GM12878 (cell line): Measurements from ENCODE around the gene ARHGEF38. TPM values are rescaled to one million over a fixed set of nuclear protein-coding genes. Genes with fewer than 3 reads are reported as not detected.

Source experiments
- ATAC-seq: fragments of 200-7000 bp; cut with Tn5 transposase; 3 replicates; pipeline ENCODE4 v1.9.1; 2020; ENCODE audit warnings: mild to moderate bottlenecking, moderate library complexity
- BruUV-seq: library from RNA; stranded (reverse); fragments of 400-500 nt; replicated peaks from 2 replicates; lab custom pipeline; 2021; lab: Mats Ljungman, UMichigan
- CTCF ChIA-PET: fragments of 300-600 bp; sonication (Branson Sonifier 250); formaldehyde crosslinking; extraction: SDS; loops from one replicate; lab custom pipeline; 2021; ENCODE audit warnings: inconsistent platforms; lab: Yijun Ruan, JAX
- POLR2A ChIA-PET: fragments of 350-600 bp; formaldehyde crosslinking; extraction: SDS; loops from one replicate; lab custom pipeline; 2021; ENCODE audit warnings: inconsistent platforms; lab: Charles Lee
- RAD21 ChIA-PET: fragments of 300-600 bp; sonication (Branson Sonifier 250); formaldehyde crosslinking; loops from one replicate; lab custom pipeline; 2023; ENCODE audit warnings: antibody characterized with exemption; ENCODE audit not compliant: unreplicated experiment; lab: Charles Lee
- SMC1A ChIA-PET: fragments of 300-600 bp; sonication (Branson Sonifier 250); formaldehyde crosslinking; loops from one replicate; lab custom pipeline; 2023; ENCODE audit not compliant: unreplicated experiment, uncharacterized antibody; lab: Charles Lee
- DNase-seq: peaks from one replicate; pipeline ENCODE4 v3.0.0-alpha.2; 2011; ENCODE audit warnings: low read depth, low spot score
- FAIRE-seq: peaks from 3 replicates; lab custom pipeline; 2011; peaks lifted over from hg19 to GRCh38; lab: Jason Lieb, UNC
- H2AFZ ChIP-seq: 2 replicates; pipeline ENCODE4 v1.6.0; 2011; ENCODE audit warnings: low read depth, low read length, control low read depth; ENCODE audit not compliant: control insufficient read depth
- H3K27ac ChIP-seq: 2 replicates; pipeline ENCODE4 v1.5.1; 2011; ENCODE audit warnings: control low read depth; ENCODE audit not compliant: control insufficient read depth, insufficient read depth
- H3K27me3 ChIP-seq, 2 experiments: replicated peaks in 1 of 2; 2 replicates each; pipeline versions ENCODE4 v1.6.0 to v1.6.1; 2011; ENCODE audit warnings: low read length in 1 of 2; ENCODE audit not compliant: control insufficient read depth in 2 of 2, insufficient read depth in 2 of 2
- H3K36me3 ChIP-seq, 2 experiments: 2 replicates each; pipeline ENCODE4 v1.5.1; 2011; ENCODE audit warnings: low read length in 1 of 2; ENCODE audit not compliant: control insufficient read depth in 2 of 2, insufficient read depth in 2 of 2
- H3K4me1 ChIP-seq: 2 replicates; pipeline ENCODE4 v1.6.1; 2011; ENCODE audit warnings: mild to moderate bottlenecking, low read length, moderate library complexity, mixed read lengths; ENCODE audit not compliant: control insufficient read depth, insufficient read depth
- H3K4me2 ChIP-seq: 2 replicates; pipeline ENCODE4 v1.6.0; 2011; ENCODE audit warnings: control low read depth; ENCODE audit not compliant: control insufficient read depth, insufficient read depth
- H3K4me3 ChIP-seq: fragments of 200-600 bp; sonication (generic); 2 replicates; pipeline ENCODE4 v1.5.1; 2016
- H3K79me2 ChIP-seq: 2 replicates; pipeline ENCODE4 v1.6.0; 2011; ENCODE audit warnings: low read length; ENCODE audit not compliant: control insufficient read depth, insufficient read depth
- H3K9ac ChIP-seq: 2 replicates; pipeline ENCODE4 v1.8.0; 2011; ENCODE audit warnings: low read length, control low read depth, mixed read lengths; ENCODE audit not compliant: control insufficient read depth, insufficient read depth
- H3K9me3 ChIP-seq: replicated peaks from 3 replicates; pipeline ENCODE4 v1.5.1; 2011; ENCODE audit warnings: mild to moderate bottlenecking, low read length; ENCODE audit not compliant: control insufficient read depth, insufficient read depth
- H4K20me1 ChIP-seq: 2 replicates; pipeline ENCODE4 v1.6.0; 2011; ENCODE audit not compliant: control insufficient read depth, insufficient read depth
- BMI1 ChIP-seq: fragments of 450-650 bp; IDR thresholded peaks from 2 replicates; pipeline ENCODE4 v1.6.1; 2016; ENCODE audit warnings: mild to moderate bottlenecking, moderate library complexity, borderline replicate concordance
- EP300 ChIP-seq, 2 experiments: fragments of 150-350 bp in 1 of 2; IDR thresholded peaks; 2 replicates each; pipeline ENCODE4 v1.6.1; 2011 to 2012; ENCODE audit warnings: low read depth in 2 of 2, low read length in 2 of 2, borderline replicate concordance in 1 of 2, improper control_type of control experiment in 1 of 2, inconsistent platforms in 1 of 2; ENCODE audit not compliant: control insufficient read depth in 1 of 2
- JUNB ChIP-seq: IDR thresholded peaks from 2 replicates; pipeline ENCODE4 v1.6.1; 2016; ENCODE audit warnings: antibody characterized with exemption, mild to moderate bottlenecking
- KLF5 ChIP-seq: fragments of 450-650 bp; IDR thresholded peaks from 2 replicates; pipeline ENCODE4 v1.6.1; 2014; ENCODE audit warnings: mild to moderate bottlenecking; ENCODE audit not compliant: partially characterized antibody
- MEF2A ChIP-seq: IDR thresholded peaks from 2 replicates; pipeline ENCODE4 v1.6.1; 2011; ENCODE audit warnings: low read depth, mild to moderate bottlenecking, low read length, moderate library complexity; ENCODE audit not compliant: insufficient read depth
- MXI1 ChIP-seq: fragments of 150-350 bp; IDR thresholded peaks from 2 replicates; pipeline ENCODE4 v1.6.1; 2011; ENCODE audit warnings: low read depth, mild to moderate bottlenecking, inconsistent platforms, low read length, improper control_type of control experiment
- NBN ChIP-seq: fragments of 450-650 bp; IDR thresholded peaks from 2 replicates; pipeline ENCODE4 v1.6.1; 2016
- RELA ChIP-seq: fragments of 450-650 bp; IDR thresholded peaks from 2 replicates; pipeline ENCODE4 v1.8.0; 2014; ENCODE audit warnings: borderline replicate concordance; ENCODE audit not compliant: partially characterized antibody
- RUNX3 ChIP-seq: IDR thresholded peaks from 2 replicates; pipeline ENCODE4 v1.6.1; 2012; ENCODE audit warnings: low read length, inconsistent platforms
- SREBF2 ChIP-seq: IDR thresholded peaks from 2 replicates; pipeline ENCODE4 v1.6.1; 2012; ENCODE audit warnings: mild to moderate bottlenecking, low read length
- ZNF217 ChIP-seq: fragments of 450-650 bp; IDR thresholded peaks from 2 replicates; pipeline ENCODE4 v1.6.1; 2017; ENCODE audit warnings: antibody characterized with exemption, mild to moderate bottlenecking
- ZNF24 ChIP-seq: fragments of 450-650 bp; IDR thresholded peaks from 2 replicates; pipeline ENCODE4 v1.6.1; 2017; ENCODE audit warnings: antibody characterized with exemption, mild to moderate bottlenecking
- WGBS: methylation state at CpG from one replicate; pipeline ENCODE4 v1.1.6; 2016; ENCODE audit warnings: low lambda C conversion rate; ENCODE audit not compliant: insufficient replicate concordance, insufficient coverage; ENCODE audit errors: missing lambda C conversion rate; 5-methylcytosine and 5-hydroxymethylcytosine counted together
- in situ Hi-C: fragments of 300-500 bp; cut with MboI; formaldehyde crosslinking; loops from 9 replicates; pipeline ENCODE4 v1.14.3; 2018; ENCODE audit warnings: mixed read lengths
- intact Hi-C: fragments of 100-400 bp; cut with micrococcal nuclease; formaldehyde crosslinking; loops from one replicate; pipeline ENCODE4 v1.14.2; 2022; ENCODE audit not compliant: unreplicated experiment
- polyA plus RNA-seq, 11 experiments: library from polyadenylated mRNA; depleted of rRNA in 4 of 11; unstranded in 6 of 11; stranded (reverse) in 5 of 11; fragments of >200 nt; fragmentation: Nextera tagmentation in 4 of 11; fragmentation: Illumina TruSeq in 1 of 11; extraction: Ambion mirVana in 4 of 11; extraction: Trizol in 1 of 11; gene quantifications; 1 replicate in 1 of 11; 2 replicates in 10 of 11; pipeline versions ENCODE4 v1.2.1 to v1.2.3, GENCODE V29; 2011 to 2016; ENCODE audit warnings: inconsistent platforms in 2 of 11, missing spikeins in 2 of 11, low read depth in 1 of 11
- total RNA-seq, 4 experiments: library from RNA; depleted of rRNA in 3 of 4; stranded (reverse); fragments of >200 nt in 3 of 4; fragmentation: Illumina TruSeq in 1 of 4; extraction: Trizol in 1 of 4; gene quantifications; 2 replicates each; pipeline versions ENCODE4 v1.2.1 to v1.2.3, GENCODE V29; 2013 to 2021
- TF ChIP-seq, protein P1 (sequence below): fragments of 450-650 bp; conservative IDR thresholded peaks from 2 replicates; pipeline ENCODE4 v1.6.1; 2017; ENCODE audit warnings: mild to moderate bottlenecking, moderate library complexity
- TF ChIP-seq, protein P2 (sequence below): fragments of 450-650 bp; IDR thresholded peaks from 2 replicates; pipeline ENCODE4 v1.6.1; 2016; ENCODE audit warnings: mild to moderate bottlenecking
- TF ChIP-seq, protein P3 (sequence below): IDR thresholded peaks from 2 replicates; pipeline ENCODE4 v1.6.1; 2012; ENCODE audit warnings: mild to moderate bottlenecking, low read depth, low read length

Gene ARHGEF38
- total and polyA plus RNA-seq, 10 of the 15 experiments (the other 5 are each of a cell fraction or from before 2014, with no cell fraction given) = 0.01 to 1.1 (median 0.09) TPM; not detected in 2

DNA sequence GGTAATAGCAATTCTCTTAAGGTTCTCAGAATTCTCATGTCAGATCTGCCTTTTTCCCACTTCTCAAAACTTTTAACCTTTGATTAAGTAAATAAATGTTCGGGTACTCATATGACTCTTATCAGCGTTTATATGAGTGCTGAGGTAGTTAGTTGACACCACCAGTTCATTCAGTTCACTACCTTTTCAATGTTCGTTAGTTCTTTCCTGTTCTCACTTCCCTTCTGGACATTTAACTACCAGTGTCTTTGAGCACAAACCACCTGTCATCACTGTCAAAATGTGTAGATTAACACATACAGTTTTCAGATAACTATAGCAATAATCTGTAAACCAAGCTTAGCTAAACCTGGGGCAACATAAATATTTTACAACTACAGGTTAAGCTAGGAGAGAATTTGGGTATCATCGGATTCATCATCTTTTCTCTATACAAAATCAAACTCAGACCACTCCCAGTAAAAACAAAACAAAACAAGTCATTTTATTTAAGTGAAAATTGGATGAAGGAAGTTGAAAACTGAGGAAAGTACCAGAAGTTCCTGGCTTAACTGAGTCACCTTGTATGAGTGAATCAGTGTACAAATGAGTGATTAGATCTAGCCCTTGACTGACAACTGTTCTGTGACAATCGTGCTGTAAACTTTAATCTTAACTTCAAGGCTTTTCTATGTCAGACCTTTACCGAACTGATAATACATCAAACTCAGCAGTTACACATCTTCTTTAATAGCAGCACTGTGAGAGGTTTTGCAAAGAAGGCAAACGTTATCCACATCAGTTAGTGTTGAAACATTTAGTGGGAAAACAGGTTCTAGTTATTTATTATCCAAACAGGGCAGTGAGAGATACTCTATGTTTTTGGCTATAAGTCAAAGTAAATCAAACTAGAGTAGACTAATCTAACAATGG lies 41.9 kb downstream of the ARHGEF38 start:
- ChIA-PET RAD21 (interaction anchor here (1.0 to 2.2 kb wide), 5 partner anchors 10 to 43 kb away, joined by 4 to 8 read pairs (median 4); no protein-coding TSS in a partner anchor), POLR2A (interaction anchor here (1.7 kb wide), 1 partner anchor 9 kb away, joined by 5 read pairs; no protein-coding TSS in a partner anchor), CTCF (interaction anchor here (0.7 to 2.3 kb wide), 4 partner anchors 9 to 121 kb away, joined by 3 to 8 read pairs (median 4); no protein-coding TSS in a partner anchor), SMC1A (interaction anchor here (0.6 to 4.7 kb wide), 10 partner anchors 9 to 616 kb away, joined by 3 to 33 read pairs (median 4); no protein-coding TSS in a partner anchor)
- in situ Hi-C loops (no loop called here), intact Hi-C loops (loop anchor here (1.0 to 5.0 kb wide), 5 partner anchors 38 to 287 kb away; no protein-coding TSS in a partner anchor)
- Histone ChIP-seq H3K4me3 (peak overlapping the region; percentile 47), H3K9ac (no peak overlapping the region; the same call in 1 of the 2 replicates), H4K20me1 (no peaks in the 10 kb centered on the region), H3K4me2 (peak overlapping the region; percentile 69), H3K79me2 (no peaks in the 10 kb centered on the region), H3K27ac (peak overlapping the region; percentile 77), H2AFZ (peak overlapping the region; percentile 79), H3K4me1 (no peaks in the 10 kb centered on the region; the same call in 1 of the 2 replicates), H3K9me3 (no peaks in the 10 kb centered on the region), H3K27me3 (no peaks in the 10 kb centered on the region), H3K36me3 (no peaks in the 10 kb centered on the region)
- 5% methylated on average over 7 of the region's 7 CpGs for WGBS
- peak; percentile 59 for DNase-seq
- FAIRE-seq = peak; percentile 92
- peak; percentile 95 for ATAC-seq
- TSS peak; percentile 99 for BruUV-seq
- TF ChIP-seq, protein P1, sequence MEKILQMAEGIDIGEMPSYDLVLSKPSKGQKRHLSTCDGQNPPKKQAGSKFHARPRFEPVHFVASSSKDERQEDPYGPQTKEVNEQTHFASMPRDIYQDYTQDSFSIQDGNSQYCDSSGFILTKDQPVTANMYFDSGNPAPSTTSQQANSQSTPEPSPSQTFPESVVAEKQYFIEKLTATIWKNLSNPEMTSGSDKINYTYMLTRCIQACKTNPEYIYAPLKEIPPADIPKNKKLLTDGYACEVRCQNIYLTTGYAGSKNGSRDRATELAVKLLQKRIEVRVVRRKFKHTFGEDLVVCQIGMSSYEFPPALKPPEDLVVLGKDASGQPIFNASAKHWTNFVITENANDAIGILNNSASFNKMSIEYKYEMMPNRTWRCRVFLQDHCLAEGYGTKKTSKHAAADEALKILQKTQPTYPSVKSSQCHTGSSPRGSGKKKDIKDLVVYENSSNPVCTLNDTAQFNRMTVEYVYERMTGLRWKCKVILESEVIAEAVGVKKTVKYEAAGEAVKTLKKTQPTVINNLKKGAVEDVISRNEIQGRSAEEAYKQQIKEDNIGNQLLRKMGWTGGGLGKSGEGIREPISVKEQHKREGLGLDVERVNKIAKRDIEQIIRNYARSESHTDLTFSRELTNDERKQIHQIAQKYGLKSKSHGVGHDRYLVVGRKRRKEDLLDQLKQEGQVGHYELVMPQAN = peak; percentile 16; the same call in 1 of the 2 replicates
- TF ChIP-seq MXI1 (0 out of 2 replicates have a peak, but pooled peaks have one; percentile 35), KLF5 (peak; percentile 28), NBN (no peak), ZNF217 (peak; percentile 77; the same call in 1 of the 2 replicates), JUNB (peak; percentile 94), MEF2A (0 out of 2 replicates have a peak, but pooled peaks have one; percentile 19), ZNF24 (peak; percentile 24; the same call in 1 of the 2 replicates), SREBF2 (no peak), EP300 (IDR thresholded peaks at IDR 0.05; ENCODE audit: borderline replicate concordance in 1 of 2, control insufficient read depth in 1 of 2, low read depth in 2 of 2, low read length in 2 of 2) (peak; percentile 85 to 92), RUNX3 (peak; percentile 69; the same call in 1 of the 2 replicates), BMI1 (peak; percentile 70), RELA (peak; percentile 36)
- TF ChIP-seq, protein P2, sequence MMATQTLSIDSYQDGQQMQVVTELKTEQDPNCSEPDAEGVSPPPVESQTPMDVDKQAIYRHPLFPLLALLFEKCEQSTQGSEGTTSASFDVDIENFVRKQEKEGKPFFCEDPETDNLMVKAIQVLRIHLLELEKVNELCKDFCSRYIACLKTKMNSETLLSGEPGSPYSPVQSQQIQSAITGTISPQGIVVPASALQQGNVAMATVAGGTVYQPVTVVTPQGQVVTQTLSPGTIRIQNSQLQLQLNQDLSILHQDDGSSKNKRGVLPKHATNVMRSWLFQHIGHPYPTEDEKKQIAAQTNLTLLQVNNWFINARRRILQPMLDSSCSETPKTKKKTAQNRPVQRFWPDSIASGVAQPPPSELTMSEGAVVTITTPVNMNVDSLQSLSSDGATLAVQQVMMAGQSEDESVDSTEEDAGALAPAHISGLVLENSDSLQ = peak; percentile 86
- TF ChIP-seq, protein P3, sequence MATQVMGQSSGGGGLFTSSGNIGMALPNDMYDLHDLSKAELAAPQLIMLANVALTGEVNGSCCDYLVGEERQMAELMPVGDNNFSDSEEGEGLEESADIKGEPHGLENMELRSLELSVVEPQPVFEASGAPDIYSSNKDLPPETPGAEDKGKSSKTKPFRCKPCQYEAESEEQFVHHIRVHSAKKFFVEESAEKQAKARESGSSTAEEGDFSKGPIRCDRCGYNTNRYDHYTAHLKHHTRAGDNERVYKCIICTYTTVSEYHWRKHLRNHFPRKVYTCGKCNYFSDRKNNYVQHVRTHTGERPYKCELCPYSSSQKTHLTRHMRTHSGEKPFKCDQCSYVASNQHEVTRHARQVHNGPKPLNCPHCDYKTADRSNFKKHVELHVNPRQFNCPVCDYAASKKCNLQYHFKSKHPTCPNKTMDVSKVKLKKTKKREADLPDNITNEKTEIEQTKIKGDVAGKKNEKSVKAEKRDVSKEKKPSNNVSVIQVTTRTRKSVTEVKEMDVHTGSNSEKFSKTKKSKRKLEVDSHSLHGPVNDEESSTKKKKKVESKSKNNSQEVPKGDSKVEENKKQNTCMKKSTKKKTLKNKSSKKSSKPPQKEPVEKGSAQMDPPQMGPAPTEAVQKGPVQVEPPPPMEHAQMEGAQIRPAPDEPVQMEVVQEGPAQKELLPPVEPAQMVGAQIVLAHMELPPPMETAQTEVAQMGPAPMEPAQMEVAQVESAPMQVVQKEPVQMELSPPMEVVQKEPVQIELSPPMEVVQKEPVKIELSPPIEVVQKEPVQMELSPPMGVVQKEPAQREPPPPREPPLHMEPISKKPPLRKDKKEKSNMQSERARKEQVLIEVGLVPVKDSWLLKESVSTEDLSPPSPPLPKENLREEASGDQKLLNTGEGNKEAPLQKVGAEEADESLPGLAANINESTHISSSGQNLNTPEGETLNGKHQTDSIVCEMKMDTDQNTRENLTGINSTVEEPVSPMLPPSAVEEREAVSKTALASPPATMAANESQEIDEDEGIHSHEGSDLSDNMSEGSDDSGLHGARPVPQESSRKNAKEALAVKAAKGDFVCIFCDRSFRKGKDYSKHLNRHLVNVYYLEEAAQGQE = no peak
